Measurements from ENCODE around the gene C3orf22. TPM values are rescaled to one million over a fixed set of nuclear protein-coding genes. Genes with fewer than 3 reads are reported as not detected.

Gene C3orf22
- total and polyA plus RNA-seq, 9 of the 15 experiments (the other 6 are each of a cell fraction or from before 2014, with no cell fraction given), result not detected

DNA sequence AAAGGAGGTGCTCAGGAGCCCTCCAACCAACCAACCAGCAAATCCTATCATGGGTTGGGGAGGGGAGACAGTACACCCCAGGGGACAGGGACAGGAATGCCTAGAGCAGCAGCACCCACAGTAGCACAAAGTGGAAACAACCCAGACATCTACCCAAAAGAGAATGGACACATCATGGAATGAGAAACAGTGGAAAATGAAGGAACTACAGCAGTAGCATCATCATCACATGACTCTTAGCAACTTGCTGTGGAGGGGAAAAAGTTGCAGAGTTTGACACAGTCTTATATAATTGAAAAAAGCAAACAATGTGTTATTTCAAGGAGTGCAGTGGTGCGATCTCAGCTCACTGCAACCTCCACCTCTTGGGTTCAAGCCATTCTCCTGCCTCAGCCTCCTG lies 11.0 kb downstream of the C3orf22 start:
- H4K20me1 ChIP-seq (replicated peaks; ENCODE audit: control insufficient read depth, insufficient read depth, low read length), result 0 out of 2 replicates have a peak, but pooled peaks cover 4% of the 10 kb centered on the region
- no TSS peak for BruUV-seq (replicated peaks)
- H3K9ac ChIP-seq (ENCODE audit: insufficient read depth in 1 of 2, low read depth in 2 of 2, low read length in 2 of 2), result no peak overlapping the region
- no peaks in the 10 kb centered on the region for H3K4me1 ChIP-seq (replicated peaks in 1 of 2; ENCODE audit: control insufficient read depth in 2 of 2, insufficient read depth in 2 of 2, low read length in 2 of 2)
- no peak overlapping the region for H3K4me3 ChIP-seq
- H3K36me3 ChIP-seq (ENCODE audit: control insufficient read depth, insufficient read depth, low read length), result no peaks in the 10 kb centered on the region
- in situ Hi-C loops (cut with MboI), result no loop called here
- TF ChIP-seq, protein P1, sequence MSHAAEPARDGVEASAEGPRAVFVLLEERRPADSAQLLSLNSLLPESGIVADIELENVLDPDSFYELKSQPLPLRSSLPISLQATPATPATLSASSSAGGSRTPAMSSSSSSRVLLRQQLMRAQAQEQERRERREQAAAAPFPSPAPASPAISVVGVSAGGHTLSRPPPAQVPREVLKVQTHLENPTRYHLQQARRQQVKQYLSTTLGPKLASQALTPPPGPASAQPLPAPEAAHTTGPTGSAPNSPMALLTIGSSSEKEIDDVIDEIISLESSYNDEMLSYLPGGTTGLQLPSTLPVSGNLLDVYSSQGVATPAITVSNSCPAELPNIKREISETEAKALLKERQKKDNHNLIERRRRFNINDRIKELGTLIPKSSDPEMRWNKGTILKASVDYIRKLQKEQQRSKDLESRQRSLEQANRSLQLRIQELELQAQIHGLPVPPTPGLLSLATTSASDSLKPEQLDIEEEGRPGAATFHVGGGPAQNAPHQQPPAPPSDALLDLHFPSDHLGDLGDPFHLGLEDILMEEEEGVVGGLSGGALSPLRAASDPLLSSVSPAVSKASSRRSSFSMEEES (CRISPR knock-in tag; IDR thresholded peaks at IDR 0.05), result 0 out of 2 replicates have a peak, but pooled peaks have one; percentile 8
- TF ChIP-seq ZNF184 (CRISPR knock-in tag; IDR thresholded peaks at IDR 0.05), result no peak
- CTCF ChIA-PET (ENCODE audit: low intra/inter-chr PET ratio), result no interaction called here
- intact Hi-C loops (cut with micrococcal nuclease), result no loop called here
- H3K9me1 ChIP-seq (ENCODE audit: control insufficient read depth, insufficient read depth, low read length), result no peaks in the 10 kb centered on the region
- no peaks in the 10 kb centered on the region for H3K79me2 ChIP-seq (ENCODE audit: control insufficient read depth, insufficient read depth, low read length)
- 0% methylated on average over 1 of the region's 1 CpG for WGBS (ENCODE audit: insufficient coverage, low coverage, missing lambda C conversion rate)
- H3K27me3 ChIP-seq (ENCODE audit: control insufficient read depth in 2 of 2, insufficient read depth in 2 of 2, low read length in 2 of 2), result peaks cover 0 to 50% of the 10 kb centered on the region in 2 experiments; a peak in 3 of 5 replicates
- H3K4me2 ChIP-seq (ENCODE audit: insufficient read depth, low read length), result no peak overlapping the region
- POLR2A ChIA-PET, result no interaction called here
- no peak overlapping the region for H2AFZ ChIP-seq (ENCODE audit: low read depth, low read length)
- no peak for ATAC-seq
- FAIRE-seq, result no peak
- no peaks in the 10 kb centered on the region for H3K9me3 ChIP-seq (replicated peaks; ENCODE audit: control insufficient read depth, insufficient read depth, low read depth, low read length)
- no peak for DNase-seq (ENCODE audit: extremely low read depth in 1 of 4, low spot score in 3 of 4)
- no peak overlapping the region for H3K27ac ChIP-seq (ENCODE audit: extremely low read depth, low read depth, low read length)

DNA sequence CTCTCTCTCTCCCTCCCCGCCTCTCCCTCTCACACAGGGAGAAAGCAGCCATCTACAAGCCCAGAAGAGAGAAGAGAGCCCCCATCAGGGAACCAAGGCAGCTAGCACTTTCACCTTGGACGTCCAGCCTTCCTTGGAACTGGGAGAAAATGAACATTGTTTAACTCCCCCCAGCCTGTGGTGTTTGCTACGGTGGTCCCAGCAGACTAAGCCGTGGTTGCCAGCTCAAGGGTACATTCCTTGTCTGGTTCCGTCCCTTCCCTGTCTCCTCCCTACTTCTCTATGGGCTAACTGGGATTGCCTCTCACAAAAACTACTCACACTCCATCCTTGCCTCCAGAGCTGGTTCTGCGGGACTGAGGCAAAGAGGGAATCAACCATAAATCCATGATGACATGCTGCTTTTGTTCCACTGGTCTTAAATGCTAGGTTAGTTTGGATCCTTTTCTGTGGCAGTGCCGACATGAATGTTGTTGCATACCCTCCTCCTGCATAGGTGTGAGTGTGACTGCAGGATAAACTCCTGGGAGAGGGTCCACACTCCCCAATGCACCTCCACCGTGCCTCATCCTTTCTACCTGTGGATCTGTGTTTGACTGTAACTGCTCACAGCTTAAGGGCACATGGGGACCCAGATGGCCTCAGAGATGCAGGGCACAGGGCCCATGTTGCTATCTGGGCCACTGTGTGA lies 12.0 kb downstream of the C3orf22 start:
- in situ Hi-C loops (cut with MboI) (no loop called here), intact Hi-C loops (cut with micrococcal nuclease) (no loop called here)
- peaks cover 0 to 40% of the 10 kb centered on the region in 2 experiments; a peak in 3 of 5 replicates for H3K27me3 ChIP-seq (ENCODE audit: control insufficient read depth in 2 of 2, insufficient read depth in 2 of 2, low read length in 2 of 2)
- no peak overlapping the region for H3K4me2 ChIP-seq (ENCODE audit: insufficient read depth, low read length)
- FAIRE-seq, result no peak
- H2AFZ ChIP-seq (ENCODE audit: low read depth, low read length), result no peak overlapping the region
- no peaks in the 10 kb centered on the region for H3K79me2 ChIP-seq (ENCODE audit: control insufficient read depth, insufficient read depth, low read length)
- H3K9ac ChIP-seq (ENCODE audit: insufficient read depth in 1 of 2, low read depth in 2 of 2, low read length in 2 of 2), result no peak overlapping the region
- TF ChIP-seq, protein P2, sequence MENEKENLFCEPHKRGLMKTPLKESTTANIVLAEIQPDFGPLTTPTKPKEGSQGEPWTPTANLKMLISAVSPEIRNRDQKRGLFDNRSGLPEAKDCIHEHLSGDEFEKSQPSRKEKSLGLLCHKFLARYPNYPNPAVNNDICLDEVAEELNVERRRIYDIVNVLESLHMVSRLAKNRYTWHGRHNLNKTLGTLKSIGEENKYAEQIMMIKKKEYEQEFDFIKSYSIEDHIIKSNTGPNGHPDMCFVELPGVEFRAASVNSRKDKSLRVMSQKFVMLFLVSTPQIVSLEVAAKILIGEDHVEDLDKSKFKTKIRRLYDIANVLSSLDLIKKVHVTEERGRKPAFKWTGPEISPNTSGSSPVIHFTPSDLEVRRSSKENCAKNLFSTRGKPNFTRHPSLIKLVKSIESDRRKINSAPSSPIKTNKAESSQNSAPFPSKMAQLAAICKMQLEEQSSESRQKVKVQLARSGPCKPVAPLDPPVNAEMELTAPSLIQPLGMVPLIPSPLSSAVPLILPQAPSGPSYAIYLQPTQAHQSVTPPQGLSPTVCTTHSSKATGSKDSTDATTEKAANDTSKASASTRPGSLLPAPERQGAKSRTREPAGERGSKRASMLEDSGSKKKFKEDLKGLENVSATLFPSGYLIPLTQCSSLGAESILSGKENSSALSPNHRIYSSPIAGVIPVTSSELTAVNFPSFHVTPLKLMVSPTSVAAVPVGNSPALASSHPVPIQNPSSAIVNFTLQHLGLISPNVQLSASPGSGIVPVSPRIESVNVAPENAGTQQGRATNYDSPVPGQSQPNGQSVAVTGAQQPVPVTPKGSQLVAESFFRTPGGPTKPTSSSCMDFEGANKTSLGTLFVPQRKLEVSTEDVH (IDR thresholded peaks at IDR 0.05; ENCODE audit: low read depth, partially characterized antibody), result no peak
- TF ChIP-seq, protein P3, sequence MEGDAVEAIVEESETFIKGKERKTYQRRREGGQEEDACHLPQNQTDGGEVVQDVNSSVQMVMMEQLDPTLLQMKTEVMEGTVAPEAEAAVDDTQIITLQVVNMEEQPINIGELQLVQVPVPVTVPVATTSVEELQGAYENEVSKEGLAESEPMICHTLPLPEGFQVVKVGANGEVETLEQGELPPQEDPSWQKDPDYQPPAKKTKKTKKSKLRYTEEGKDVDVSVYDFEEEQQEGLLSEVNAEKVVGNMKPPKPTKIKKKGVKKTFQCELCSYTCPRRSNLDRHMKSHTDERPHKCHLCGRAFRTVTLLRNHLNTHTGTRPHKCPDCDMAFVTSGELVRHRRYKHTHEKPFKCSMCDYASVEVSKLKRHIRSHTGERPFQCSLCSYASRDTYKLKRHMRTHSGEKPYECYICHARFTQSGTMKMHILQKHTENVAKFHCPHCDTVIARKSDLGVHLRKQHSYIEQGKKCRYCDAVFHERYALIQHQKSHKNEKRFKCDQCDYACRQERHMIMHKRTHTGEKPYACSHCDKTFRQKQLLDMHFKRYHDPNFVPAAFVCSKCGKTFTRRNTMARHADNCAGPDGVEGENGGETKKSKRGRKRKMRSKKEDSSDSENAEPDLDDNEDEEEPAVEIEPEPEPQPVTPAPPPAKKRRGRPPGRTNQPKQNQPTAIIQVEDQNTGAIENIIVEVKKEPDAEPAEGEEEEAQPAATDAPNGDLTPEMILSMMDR (IDR thresholded peaks at IDR 0.05 in 2 of 3, conservative IDR thresholded peaks at IDR 0.05 in 1 of 3; ENCODE audit: insufficient read depth in 2 of 3, low read depth in 1 of 3, low read length in 3 of 3), result 0 out of 6 replicates have a peak, but pooled peaks of 1 of the 3 experiments have one; percentile 3
- TF ChIP-seq PML (IDR thresholded peaks at IDR 0.05; ENCODE audit: low read length) (no peak), SMARCC2 (IDR thresholded peaks at IDR 0.05; ENCODE audit: low read depth) (no peak)
- no peaks in the 10 kb centered on the region for H3K9me1 ChIP-seq (ENCODE audit: control insufficient read depth, insufficient read depth, low read length)
- no peak overlapping the region for H3K4me3 ChIP-seq
- no peak for DNase-seq (ENCODE audit: extremely low read depth in 1 of 4, low spot score in 3 of 4)
- peaks cover 0 to 2% of the 10 kb centered on the region in 2 experiments; a peak in 2 of 5 replicates for H3K4me1 ChIP-seq (replicated peaks in 1 of 2; ENCODE audit: control insufficient read depth in 2 of 2, insufficient read depth in 2 of 2, low read length in 2 of 2)
- no peak overlapping the region for H3K27ac ChIP-seq (ENCODE audit: extremely low read depth, low read depth, low read length)
- 0 out of 2 replicates have a peak, but pooled peaks cover 4% of the 10 kb centered on the region for H4K20me1 ChIP-seq (replicated peaks; ENCODE audit: control insufficient read depth, insufficient read depth, low read length)
- no peak for ATAC-seq
- CTCF ChIA-PET (ENCODE audit: low intra/inter-chr PET ratio), result no interaction called here
- no peaks in the 10 kb centered on the region for H3K9me3 ChIP-seq (replicated peaks; ENCODE audit: control insufficient read depth, insufficient read depth, low read depth, low read length)
- POLR2A ChIA-PET, result interaction anchor here (0.8 kb wide), 1 partner anchor 9 kb away, joined by 5 read pairs; no protein-coding TSS in a partner anchor
- H3K36me3 ChIP-seq (ENCODE audit: control insufficient read depth, insufficient read depth, low read length), result no peaks in the 10 kb centered on the region
- WGBS (ENCODE audit: insufficient coverage, low coverage, missing lambda C conversion rate), result 3% methylated on average over 5 of the region's 8 CpGs
- no TSS peak for BruUV-seq (replicated peaks)

Measured in K562 (cell line).